Neural cell (in vitro differentiated cells): ENCODE results near the gene CLINT1. TPM values are rescaled to one million over a fixed set of nuclear protein-coding genes. Genes with fewer than 3 reads are reported as not detected.

Experiments used
- H2AFZ ChIP-seq: fragments of 200-600, 300-800 bp; sonication (generic), shearing (Covaris generic); 2 replicates; pipeline ENCODE4 v1.6.0; 2014; ENCODE audit warnings: low read depth, mild to moderate bottlenecking, antibody characterized with exemption, low read length, moderate library complexity
- H3F3A ChIP-seq: fragments of 200-600 bp; shearing (Covaris generic); 2 replicates; pipeline ENCODE4 v1.6.1; 2016; ENCODE audit warnings: mild to moderate bottlenecking, moderate library complexity, mixed read lengths, antibody characterized with exemption, low read length; ENCODE audit not compliant: insufficient read depth, poor library complexity, severe bottlenecking
- H3K27ac ChIP-seq: fragments of 200-600, 300-800 bp; sonication (generic), shearing (Covaris generic); 2 replicates; pipeline ENCODE4 v1.5.1; 2014; ENCODE audit warnings: mild to moderate bottlenecking, low read length, moderate library complexity
- H3K27me3 ChIP-seq: fragments of 300-800, 200-600 bp; sonication (generic), shearing (Covaris generic); 2 replicates; pipeline ENCODE4 v1.6.0; 2014; ENCODE audit warnings: mild to moderate bottlenecking, low read depth, low read length, moderate library complexity; ENCODE audit not compliant: insufficient read depth
- H3K36me3 ChIP-seq: fragments of 300-800, 200-600 bp; sonication (generic), shearing (Covaris generic); 2 replicates; pipeline ENCODE4 v1.5.1; 2014; ENCODE audit warnings: mild to moderate bottlenecking, antibody characterized with exemption, low read length, moderate library complexity; ENCODE audit not compliant: insufficient read depth
- H3K4me2 ChIP-seq: fragments of 300-800, 200-600 bp; sonication (generic), shearing (Covaris generic); 2 replicates; pipeline ENCODE4 v1.6.0; 2014; ENCODE audit warnings: mild to moderate bottlenecking, low read length
- H3K4me3 ChIP-seq: fragments of 300-800, 200-600 bp; sonication (generic), shearing (Covaris generic); 2 replicates; pipeline ENCODE4 v1.5.1; 2014; ENCODE audit warnings: mild to moderate bottlenecking, low read length, moderate library complexity
- H3K79me2 ChIP-seq: fragments of 200-600 bp; shearing (Covaris generic); replicated peaks from 2 replicates; pipeline ENCODE4 v1.6.0; 2014; ENCODE audit warnings: mild to moderate bottlenecking, low read length, moderate library complexity; ENCODE audit not compliant: insufficient read depth
- H3K9ac ChIP-seq: fragments of 300-800, 200-600 bp; sonication (generic), shearing (Covaris generic); 2 replicates; pipeline ENCODE4 v1.6.1; 2016; ENCODE audit warnings: mild to moderate bottlenecking, low read length, mixed read lengths
- H3K9me2 ChIP-seq: fragments of 200-600 bp; shearing (Covaris generic); 2 replicates; pipeline ENCODE4 v1.6.1; 2016; ENCODE audit warnings: mild to moderate bottlenecking, low read length, mixed read lengths; ENCODE audit not compliant: insufficient read depth
- H3K9me3 ChIP-seq: fragments of 200-600, 300-800 bp; sonication (generic), shearing (Covaris generic); 2 replicates; pipeline ENCODE4 v1.6.1; 2016; ENCODE audit warnings: mild to moderate bottlenecking, mixed run types, low read length, moderate library complexity, mixed read lengths
- H4K20me1 ChIP-seq: fragments of 200-600 bp; shearing (Covaris generic); 2 replicates; pipeline ENCODE4 v1.6.1; 2016; ENCODE audit warnings: mild to moderate bottlenecking, mixed run types; ENCODE audit not compliant: insufficient read depth
- EP300 ChIP-seq: fragments of 450-650 bp; conservative IDR thresholded peaks from 2 replicates; pipeline ENCODE4 v1.6.1; 2014; ENCODE audit warnings: antibody characterized with exemption, mild to moderate bottlenecking, moderate library complexity; ENCODE audit not compliant: poor library complexity, severe bottlenecking
- EZH2 ChIP-seq: fragments of 200-600, 300-800 bp; shearing (Covaris generic), sonication (generic); IDR thresholded peaks from 2 replicates; pipeline ENCODE4 v1.6.1; 2014; ENCODE audit warnings: antibody characterized with exemption, low read length, borderline replicate concordance, mild to moderate bottlenecking; ENCODE audit not compliant: insufficient read depth, poor library complexity, severe bottlenecking
- MXI1 ChIP-seq: fragments of 450-650 bp; conservative IDR thresholded peaks from 2 replicates; pipeline ENCODE4 v1.6.1; 2014; ENCODE audit warnings: antibody characterized with exemption, mild to moderate bottlenecking; ENCODE audit not compliant: poor library complexity, severe bottlenecking
- POLR2AphosphoS5 ChIP-seq: IDR thresholded peaks from 2 replicates; pipeline ENCODE4 v1.6.1; 2012
- RAD21 ChIP-seq: fragments of 450-650 bp; conservative IDR thresholded peaks from 2 replicates; pipeline ENCODE4 v1.6.1; 2014; ENCODE audit warnings: antibody characterized with exemption, mild to moderate bottlenecking, moderate library complexity
- REST ChIP-seq: IDR thresholded peaks from 2 replicates; pipeline ENCODE4 v1.6.1; 2012; ENCODE audit warnings: borderline replicate concordance
- SMC3 ChIP-seq: fragments of 450-650 bp; conservative IDR thresholded peaks from 2 replicates; pipeline ENCODE4 v1.6.1; 2014; ENCODE audit warnings: antibody characterized with exemption, mild to moderate bottlenecking, moderate library complexity; ENCODE audit not compliant: poor library complexity
- TAF1 ChIP-seq: IDR thresholded peaks from 2 replicates; pipeline ENCODE4 v1.6.1; 2012; ENCODE audit warnings: low read depth
- polyA minus RNA-seq: library from RNA; depleted of rRNA, polyadenylated mRNA; stranded (reverse); fragments of >200 nt; gene quantifications from 2 replicates; pipeline ENCODE4 v1.2.3, GENCODE V29; 2014
- polyA plus RNA-seq: library from polyadenylated mRNA; depleted of rRNA; stranded (reverse); fragments of >200 nt; gene quantifications from 2 replicates; pipeline ENCODE4 v1.2.3, GENCODE V29; 2014
- TF ChIP-seq, protein P1 (sequence below): fragments of 450-650 bp; IDR thresholded peaks from 2 replicates; pipeline ENCODE4 v1.5.1; 2014; ENCODE audit warnings: antibody characterized with exemption, mild to moderate bottlenecking, moderate library complexity; ENCODE audit not compliant: poor library complexity, severe bottlenecking

CLINT1 gene
- polyA plus RNA-seq = 47.3 and 51.5 TPM in 2 replicates
- polyA minus RNA-seq = 100 and 101 TPM in 2 replicates

DNA sequence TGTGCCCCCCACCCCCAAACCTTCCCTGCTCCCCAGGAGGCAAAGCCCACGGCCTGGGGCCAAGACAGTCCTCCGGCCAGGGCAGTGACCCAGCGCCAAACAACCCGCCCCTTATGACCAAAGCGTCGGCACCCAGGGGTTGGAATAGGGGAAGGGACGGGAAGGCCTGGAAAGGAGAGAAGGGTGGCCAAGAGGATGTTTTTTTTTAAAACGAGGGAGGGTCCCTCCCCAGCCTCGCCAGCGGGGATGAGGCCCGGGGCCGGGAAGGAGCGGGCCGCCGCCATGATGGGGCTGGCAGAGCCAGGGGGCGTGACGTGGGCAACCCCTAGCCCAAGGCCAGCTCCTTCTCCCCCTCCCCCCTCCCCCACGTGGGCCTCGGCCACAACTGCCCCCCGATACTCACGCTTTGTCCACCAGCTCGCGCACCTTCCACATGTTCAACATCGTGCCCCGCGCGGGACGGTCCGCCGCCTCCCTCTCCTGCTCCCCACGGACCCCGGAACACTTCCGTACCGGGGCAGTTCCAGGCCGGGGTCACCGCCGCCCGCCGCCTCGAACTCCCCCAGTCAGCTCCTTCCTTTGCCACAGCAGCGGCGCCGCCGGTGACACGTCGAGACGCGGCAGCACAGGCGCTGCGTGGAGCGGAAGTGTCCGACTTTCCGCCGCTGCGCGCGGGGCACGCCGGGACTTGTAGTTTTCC, at the start of gene CLINT1:
Gene CLINT1, minus strand, starts transcription at position 619 of the 700 bp plus-strand sequence. Its CDS starts 175 bp downstream, at position 444.
- H3K27ac ChIP-seq = peak within 1 kb of the TSS; percentile 75
- no peaks in the 10 kb centered on the region for H3K27me3 ChIP-seq
- peak within 1 kb of the TSS; percentile 89 for H3K4me2 ChIP-seq
- no peaks in the 10 kb centered on the region for H3K36me3 ChIP-seq
- TF ChIP-seq, protein P1, sequence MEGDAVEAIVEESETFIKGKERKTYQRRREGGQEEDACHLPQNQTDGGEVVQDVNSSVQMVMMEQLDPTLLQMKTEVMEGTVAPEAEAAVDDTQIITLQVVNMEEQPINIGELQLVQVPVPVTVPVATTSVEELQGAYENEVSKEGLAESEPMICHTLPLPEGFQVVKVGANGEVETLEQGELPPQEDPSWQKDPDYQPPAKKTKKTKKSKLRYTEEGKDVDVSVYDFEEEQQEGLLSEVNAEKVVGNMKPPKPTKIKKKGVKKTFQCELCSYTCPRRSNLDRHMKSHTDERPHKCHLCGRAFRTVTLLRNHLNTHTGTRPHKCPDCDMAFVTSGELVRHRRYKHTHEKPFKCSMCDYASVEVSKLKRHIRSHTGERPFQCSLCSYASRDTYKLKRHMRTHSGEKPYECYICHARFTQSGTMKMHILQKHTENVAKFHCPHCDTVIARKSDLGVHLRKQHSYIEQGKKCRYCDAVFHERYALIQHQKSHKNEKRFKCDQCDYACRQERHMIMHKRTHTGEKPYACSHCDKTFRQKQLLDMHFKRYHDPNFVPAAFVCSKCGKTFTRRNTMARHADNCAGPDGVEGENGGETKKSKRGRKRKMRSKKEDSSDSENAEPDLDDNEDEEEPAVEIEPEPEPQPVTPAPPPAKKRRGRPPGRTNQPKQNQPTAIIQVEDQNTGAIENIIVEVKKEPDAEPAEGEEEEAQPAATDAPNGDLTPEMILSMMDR = peak; percentile 17
- TF ChIP-seq EZH2 = no peak
- TF ChIP-seq RAD21 = peak; percentile 47
- peak; percentile 93 for TF ChIP-seq MXI1
- no peak for TF ChIP-seq REST
- TF ChIP-seq SMC3 = peak; percentile 42
- peak; percentile 85 for TF ChIP-seq POLR2AphosphoS5
- TF ChIP-seq TAF1 = peak; percentile 58
- TF ChIP-seq EP300 = no peak
- peak within 1 kb of the TSS; percentile 97 for H2AFZ ChIP-seq
- no peaks in the 10 kb centered on the region for H4K20me1 ChIP-seq
- peaks cover 50% of the 10 kb centered on the region for H3K79me2 ChIP-seq
- H3F3A ChIP-seq = no peaks in the 10 kb centered on the region
- H3K9ac ChIP-seq = peak within 1 kb of the TSS; percentile 90
- no peaks in the 10 kb centered on the region for H3K9me2 ChIP-seq
- no peaks in the 10 kb centered on the region for H3K9me3 ChIP-seq
- H3K4me3 ChIP-seq = peak within 1 kb of the TSS; percentile 76

DNA sequence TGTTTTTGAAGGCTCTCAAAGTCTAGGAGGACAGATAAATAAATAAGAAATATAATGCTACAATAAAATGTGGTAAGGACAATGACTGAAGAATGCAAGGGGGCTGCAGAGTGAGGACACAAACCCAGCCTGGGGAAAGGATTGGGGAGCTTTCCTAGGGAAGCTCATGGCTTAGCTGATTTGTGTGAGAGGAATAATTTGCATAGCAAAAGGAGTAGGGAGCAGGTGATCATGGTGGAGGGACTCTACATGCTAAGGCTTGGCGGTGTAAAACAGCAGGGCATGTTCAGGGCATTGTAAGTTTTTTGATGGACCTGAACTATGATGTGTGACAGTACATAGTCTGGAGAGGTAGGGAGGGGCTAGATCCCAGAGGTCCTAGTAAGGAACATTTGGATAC, 49.5 kb upstream of the CLINT1 start:
- Histone ChIP-seq H3K36me3 (no peaks in the 10 kb centered on the region), H3K9ac (no peak overlapping the region)
- TF ChIP-seq REST = no peak
- TF ChIP-seq MXI1 = no peak
- TF ChIP-seq POLR2AphosphoS5 = no peak
- no peak for TF ChIP-seq EP300
- TF ChIP-seq RAD21 = no peak
- TF ChIP-seq, protein P1 = no peak
- TF ChIP-seq TAF1 = no peak
- no peak for TF ChIP-seq SMC3
- TF ChIP-seq EZH2 = no peak

More for the DNA sequence above, 49.5 kb upstream of the CLINT1 start:
- H3K9me2 ChIP-seq = no peaks in the 10 kb centered on the region
- no peak overlapping the region for H3K27ac ChIP-seq
- no peaks in the 10 kb centered on the region for H3K9me3 ChIP-seq
- H3K27me3 ChIP-seq = no peaks in the 10 kb centered on the region
- H2AFZ ChIP-seq = no peak overlapping the region
- no peaks in the 10 kb centered on the region for H4K20me1 ChIP-seq
- no peaks in the 10 kb centered on the region for H3F3A ChIP-seq
- H3K79me2 ChIP-seq = no peaks in the 10 kb centered on the region
- no peak overlapping the region for H3K4me2 ChIP-seq
- no peak overlapping the region for H3K4me3 ChIP-seq
